Measurements from ENCODE around the gene ERC2.

The ERC2 gene

DNA sequence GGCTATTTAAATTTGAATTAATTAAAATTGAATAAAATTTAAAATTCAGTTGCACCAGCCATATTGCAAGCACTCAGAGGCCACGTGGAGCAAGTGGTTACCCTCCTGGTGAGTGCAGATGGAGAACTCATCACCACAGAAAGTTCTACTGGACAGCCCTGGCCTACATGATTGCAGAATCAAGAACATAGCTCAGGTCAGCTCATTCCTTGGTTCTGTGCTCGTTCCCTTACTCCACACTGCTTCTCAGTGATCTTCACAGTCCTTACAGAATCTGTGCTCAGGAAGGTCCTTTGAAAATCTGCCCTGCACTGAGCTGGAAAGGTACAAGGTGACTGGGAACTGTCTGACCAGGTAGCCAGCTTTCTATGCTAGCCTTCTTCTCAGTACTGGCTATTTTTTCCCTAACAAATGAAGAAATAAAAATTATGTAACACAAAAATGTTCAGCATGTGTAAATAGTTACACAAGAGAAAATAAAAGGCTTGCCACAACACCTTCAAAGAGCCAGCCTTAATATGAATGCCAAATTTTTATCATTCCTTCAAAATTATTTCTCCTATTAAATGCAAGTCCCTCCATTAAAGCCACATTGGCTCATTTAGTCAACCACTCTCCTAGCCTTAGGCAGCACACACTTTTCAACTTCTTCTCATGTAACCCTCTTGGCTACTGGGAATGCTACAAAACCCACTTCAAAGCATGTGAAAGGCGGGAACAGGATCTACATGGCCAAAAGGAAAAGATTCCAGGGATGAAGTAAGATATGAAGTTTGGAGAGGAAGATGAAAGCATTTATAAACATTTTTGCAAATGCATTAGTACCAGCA is 654.8 kb downstream of the ERC2 start:
- ATAC-seq: no peak

DNA sequence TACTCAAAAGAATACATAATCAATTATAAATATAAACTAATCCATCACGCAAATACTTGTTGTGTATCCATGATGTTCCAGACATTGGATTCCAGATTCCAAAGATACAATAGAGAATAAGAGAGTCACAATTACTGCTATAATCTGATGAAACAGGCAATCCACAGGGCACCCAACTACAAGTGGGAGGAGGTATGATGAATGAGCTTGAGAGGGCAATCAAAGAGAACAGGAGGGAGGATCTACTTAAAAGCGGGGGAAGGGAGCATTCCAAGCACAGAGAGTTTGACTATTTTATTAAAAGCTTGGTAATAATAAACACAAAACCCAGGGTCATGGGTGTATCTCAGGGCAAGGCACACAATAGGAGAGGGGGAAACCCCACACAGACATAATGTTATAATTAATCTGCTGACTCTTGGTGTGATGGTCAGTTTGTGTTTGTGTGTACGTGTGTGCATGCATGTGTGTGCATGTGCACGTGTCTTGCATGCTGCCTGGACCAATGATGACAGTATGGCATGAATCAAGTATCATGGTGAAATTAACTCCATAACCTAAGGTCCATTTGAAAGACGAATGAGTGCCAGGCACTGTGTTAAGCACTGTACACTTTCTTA is 655.8 kb downstream of the ERC2 start:
- ATAC-seq: no peak

DNA sequence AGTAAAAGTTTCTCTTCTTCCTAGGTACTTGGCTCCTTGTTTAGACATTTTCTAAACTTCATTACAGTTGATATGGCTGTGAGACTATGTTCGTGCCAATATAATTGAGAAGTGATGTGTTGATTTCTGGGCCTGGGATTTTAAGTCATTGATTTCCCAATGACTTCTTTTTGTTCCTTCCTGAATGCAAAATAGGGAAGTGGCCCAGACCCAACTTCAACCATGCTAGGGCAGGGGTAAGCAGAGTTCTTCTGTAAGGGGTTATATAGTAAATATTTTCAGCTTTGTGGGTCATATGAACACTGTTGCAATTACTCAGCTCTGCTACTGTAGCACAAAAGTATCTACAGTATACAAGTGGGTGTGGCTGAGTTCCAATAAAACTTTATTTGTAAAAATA is 661.1 kb downstream of the ERC2 start:
- ATAC-seq: no peak

DNA sequence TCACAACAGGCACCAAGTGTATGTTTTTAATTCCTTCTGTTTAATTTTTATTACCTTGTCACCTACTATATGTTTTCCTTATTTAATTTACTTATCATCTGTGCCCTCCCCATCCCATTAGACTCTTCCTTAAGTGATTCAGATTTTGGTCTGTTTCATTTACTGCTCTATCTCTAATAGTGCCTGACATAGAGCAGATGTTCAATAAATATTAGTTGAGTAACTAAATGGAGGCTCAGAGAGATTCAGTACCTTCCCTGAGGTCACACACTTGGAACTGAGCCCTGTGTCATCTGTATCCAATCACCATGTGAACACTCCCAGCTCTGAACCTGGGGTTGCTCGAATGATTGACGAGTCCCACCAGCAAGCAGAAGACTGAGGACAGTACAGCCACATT is 663.1 kb downstream of the ERC2 start:
- no peak for ATAC-seq

DNA sequence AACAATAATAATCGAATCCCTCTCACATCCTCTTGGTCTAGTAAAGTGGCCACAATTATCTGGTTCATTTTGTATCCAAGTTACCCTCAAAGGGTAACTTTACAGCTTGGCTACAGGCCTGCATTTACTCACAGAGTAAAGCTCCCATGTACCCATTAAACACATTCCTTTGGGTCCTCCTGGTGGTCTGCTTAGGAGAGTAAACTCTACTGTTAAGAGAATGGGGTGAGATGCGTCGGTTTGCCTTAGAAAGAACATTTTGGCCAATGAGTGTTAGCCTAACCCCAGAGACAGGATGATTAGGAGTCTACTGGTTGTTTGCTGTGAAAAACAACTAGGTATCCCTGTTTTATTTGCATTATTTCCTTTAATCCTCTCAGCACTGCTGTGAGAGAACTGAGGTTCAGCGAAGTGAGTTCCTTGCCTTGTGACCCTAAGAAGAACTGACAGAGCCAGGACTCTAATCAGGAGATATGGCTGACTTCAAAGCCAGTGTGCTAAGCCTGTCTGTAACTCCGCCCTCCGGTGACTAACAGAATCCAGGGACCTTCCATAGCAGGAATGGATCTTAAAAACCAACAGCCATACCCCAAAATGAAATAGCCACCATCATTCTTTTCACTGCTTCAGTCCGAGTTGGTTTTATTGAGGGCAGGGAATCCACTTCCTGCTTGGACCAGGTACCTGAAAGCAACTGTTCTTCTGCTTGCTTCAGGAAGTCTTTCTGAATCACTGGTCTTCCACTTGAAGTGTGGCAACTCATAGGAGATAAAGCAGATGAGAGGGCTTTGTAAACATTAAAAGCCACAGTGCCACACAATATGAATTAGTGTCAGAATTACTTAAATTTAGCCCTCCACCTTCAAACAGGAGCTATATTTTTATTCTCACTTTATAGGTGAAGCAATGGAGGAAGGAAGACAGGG is 663.8 kb downstream of the ERC2 start:
- no peak for ATAC-seq

DNA sequence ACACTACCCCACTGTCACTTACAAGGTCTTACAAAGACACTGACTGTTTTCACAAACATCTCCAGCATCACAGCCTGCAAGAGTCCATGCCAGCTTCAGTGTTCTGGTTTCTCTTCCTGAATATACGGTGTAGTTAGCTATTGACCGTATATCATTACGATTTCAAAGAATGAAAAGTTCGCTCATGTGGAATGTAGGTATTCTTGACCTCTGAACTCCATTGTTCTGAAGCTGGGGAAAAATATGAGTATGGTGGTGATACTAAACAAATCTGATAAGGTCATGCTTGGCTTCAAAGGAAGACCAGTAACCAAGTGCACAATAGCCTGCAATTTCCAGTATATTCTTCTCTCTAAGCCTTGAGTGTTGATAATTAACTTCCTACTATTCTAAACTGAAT is 665.5 kb downstream of the ERC2 start:
- no peak for ATAC-seq

DNA sequence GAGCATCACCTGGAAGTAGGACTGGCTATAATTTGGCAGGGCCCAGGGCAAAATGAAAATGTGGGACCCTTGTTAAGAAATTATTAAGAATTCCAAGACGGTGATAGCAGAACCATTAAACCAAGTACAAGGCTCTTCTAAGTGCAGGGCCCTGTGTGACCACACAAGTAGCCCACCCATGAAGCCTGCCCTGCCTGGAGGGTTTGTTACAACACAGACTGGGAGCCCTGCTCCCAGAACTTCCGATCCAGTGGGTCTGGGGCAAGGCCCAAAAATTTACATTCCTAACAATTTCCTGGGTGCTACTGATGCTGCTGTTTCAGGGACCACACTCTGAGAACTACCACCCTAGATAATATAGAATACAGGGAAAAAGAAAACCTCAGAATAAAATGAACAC is 666.6 kb downstream of the ERC2 start:
- ATAC-seq: no peak

DNA sequence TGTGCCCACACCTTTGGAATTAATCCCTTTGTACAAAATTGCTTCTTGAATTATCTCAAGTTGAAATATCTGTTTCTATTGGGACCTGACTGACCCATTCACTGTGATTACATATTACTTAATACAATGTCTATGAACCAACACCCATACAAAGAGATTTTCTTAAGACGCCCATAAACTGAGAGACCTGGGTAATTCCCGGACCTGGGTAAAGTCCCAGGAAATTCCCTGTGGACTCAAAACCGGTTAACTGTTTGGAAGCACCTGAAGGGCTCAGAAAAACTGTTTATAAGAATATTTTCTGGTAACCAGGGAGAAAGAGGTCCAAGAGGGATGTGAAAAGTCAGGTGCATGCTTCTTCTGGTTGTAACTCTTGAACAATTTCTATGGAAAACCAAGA is 667.2 kb downstream of the ERC2 start:
- ATAC-seq: no peak

DNA sequence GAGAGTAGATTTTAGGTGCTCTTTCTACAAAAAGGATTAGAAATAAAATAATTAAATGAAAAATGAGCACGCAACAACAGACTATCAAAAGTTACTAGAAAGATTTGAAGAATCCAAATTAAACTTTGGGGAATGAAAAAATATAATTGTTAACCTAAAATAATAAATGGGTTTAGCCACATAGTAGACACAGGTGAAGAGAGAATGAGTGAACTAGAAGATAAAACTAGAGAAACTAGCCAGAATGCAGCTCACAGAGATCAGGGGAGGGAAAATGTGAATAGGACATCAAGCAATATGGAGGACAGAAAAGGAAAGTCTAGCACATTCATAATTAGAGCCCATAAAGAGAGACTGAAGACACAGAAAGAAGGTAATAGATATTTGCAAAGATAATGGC is 670.5 kb downstream of the ERC2 start:
- ATAC-seq: no peak

DNA sequence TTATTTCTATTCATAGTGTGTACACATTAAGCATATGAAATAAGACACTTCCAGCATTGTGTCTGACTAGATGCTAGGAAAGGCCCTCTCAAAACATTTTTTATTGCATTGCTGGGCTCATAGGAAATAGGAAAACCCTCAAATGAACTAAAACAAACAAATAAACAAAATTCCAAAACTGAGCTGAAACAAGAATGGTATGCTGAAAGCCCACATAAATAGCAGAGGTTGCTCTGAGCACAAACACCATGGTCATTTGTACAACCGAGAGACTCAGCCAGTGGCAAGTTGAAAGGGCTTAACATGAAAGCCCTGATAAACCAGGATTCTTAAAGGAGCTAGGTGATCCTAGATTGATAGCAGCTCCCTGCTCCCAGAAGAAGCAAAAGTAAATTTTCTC is 671.2 kb downstream of the ERC2 start:
- ATAC-seq: no peak

DNA sequence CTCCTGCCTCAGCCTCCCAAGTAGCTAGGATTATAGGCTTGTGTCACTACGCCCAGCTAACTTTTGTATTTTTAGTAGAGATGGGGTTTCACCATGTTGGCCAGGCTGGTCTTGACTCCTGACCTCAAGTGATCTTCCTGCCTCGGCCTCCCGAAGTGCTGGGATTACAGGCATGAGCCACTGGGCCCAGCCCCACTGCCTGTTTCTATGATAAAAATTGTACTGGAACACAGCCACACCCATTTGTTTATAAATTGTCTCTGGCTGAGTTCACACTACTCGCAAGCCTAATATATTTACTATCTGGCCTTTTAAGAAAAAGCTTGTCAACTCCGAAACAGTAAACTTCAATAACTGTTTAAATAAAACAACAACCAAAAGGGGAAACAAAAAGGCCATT is 671.7 kb downstream of the ERC2 start:
- ATAC-seq: no peak

DNA sequence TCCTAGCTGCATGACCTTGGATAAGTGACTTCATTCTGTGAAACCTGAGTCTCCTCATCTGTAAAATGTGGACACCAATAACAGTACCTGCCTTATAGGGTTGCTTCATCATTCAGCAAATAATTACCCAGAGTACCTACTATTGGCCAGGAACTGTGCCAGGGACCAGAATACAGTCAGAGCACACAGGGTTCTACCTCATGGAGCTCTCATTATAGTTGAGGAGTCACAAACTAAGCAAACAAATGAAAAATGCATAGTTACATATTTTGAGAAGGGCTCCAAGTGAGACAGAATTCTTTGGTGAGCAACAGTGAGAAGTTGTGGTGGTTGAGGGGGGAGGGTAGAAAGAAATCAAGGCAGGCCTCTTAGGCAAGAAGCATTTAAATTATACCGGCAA is 672.5 kb downstream of the ERC2 start:
- no peak for ATAC-seq

DNA sequence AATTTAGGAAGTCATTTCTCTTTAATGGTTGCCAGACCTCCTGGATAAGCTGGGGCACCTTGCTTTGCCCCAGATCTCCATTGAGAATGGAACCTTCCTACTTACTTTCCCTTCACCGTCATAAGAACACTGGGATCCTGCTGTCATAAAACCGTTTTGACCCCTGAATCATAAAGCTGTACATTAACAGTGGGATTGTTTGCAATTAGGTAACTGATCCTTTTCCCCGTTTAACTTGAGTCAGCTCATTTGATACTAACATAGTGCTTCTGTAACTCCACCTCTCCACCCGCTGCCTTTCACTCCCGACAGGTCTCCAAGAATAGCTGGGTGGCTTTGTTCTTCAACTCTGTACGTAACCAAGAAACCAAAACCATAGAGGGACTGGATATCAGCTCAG is 673.0 kb downstream of the ERC2 start:
- no peak for ATAC-seq

DNA sequence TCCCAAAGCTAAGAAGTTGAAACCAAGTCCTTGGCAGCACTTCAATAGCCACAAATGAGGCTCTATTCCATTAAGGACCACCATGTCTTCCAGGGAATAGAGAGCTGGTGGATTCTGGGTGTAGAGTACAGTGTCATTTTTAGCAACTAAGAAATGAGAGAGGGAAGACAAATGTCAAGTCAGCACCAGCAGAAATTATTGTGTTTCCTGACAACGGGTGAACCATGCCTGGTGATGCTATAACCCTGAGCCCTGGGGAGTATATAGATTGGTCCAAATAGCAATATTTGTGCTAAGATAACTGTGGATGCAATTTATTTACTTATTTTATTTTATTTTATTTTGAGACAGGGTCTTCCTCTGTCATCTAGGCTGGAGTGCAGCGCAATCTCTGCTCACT is 675.5 kb downstream of the ERC2 start:
- no peak for ATAC-seq

DNA sequence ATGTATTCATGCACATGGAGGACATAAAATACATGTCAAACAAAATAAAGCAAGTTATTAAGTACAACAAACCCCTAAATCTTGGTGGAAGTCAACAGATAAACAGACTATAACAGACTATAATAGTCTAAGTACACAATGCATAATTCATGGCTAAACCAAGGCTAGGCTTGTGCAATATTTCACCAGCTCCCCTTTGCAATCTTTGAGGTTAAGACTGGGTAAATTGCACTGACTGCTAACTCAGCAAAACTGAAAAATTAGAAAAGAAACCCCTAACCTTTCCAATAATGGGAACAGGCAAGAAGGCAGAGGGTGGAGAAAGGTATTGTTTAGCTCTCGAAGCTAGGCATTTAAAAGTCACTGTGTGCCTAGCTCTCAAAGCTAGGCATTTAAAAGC is 676.3 kb downstream of the ERC2 start:
- ATAC-seq: no peak

DNA sequence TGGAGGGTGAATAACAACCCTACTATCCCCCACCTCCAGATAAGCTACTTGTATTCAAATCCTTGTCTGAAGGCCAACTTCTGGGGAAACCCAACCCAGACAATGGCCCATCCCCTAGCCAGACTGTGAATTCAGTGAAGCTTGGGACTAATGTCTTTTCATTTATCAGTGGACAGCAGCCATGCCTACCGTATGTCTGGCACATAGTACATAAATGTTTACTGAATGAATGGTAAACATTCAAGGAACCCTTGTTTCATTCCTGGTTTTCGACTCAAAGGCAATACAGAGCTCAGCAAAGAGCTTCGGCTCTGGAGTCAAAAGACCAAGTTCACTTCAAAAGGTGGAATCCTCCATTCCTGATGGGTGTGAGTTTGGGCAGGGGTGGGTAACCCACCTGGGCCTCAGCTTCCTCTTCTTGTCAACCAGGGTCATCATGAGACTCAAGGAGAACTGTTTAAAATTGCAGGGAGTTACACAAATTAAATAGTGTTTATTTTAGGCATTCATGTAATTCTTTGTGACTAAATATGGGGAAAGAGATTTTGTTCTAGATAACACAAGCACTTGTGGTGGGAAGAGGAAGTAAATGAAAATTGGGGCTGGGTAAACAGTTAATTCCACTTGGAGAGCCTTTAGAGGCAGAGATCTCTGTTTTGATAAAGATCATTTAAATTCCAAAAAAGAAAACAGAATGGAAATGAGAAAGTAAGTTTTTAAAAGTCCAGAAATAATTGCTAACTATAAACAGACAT is 677.5 kb downstream of the ERC2 start:
- no peak for ATAC-seq

DNA sequence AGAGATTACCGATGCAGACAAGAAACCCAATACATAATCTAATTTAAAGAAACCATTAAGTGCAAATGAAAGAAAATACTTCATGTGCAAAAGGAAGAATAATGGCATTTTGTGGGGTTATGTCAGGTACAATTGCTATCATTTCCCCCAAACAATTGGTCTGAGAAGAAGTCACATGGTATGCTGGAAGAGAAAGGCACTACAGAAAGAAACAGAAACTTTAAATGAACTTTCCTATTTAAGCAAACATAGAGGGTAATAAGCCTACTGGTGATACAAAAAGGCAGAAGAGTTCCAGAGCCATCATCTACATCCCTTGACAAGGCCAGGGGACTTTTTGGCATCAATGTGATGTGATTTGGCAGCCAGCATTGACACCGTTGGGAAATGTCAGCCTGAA is 678.8 kb downstream of the ERC2 start:
- no peak for ATAC-seq

DNA sequence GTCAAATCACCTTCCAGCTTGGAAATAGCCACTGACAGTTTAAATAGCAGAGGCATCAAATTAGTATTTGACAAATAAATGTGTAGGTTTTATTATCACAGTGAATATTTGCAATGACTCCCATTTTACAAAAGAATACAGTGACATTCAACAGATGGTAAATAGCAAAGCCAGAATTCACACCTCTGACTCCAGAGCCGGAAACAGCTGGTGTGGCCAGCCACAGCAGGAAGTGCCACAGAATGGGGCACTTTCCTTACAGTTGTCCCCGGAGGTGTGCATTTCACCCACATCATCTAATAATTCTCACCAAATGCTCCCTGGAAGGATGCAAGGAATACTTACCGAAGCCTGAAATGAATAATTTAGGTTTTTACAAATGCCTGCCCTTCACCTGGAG is 685.5 kb downstream of the ERC2 start:
- no peak for ATAC-seq

DNA sequence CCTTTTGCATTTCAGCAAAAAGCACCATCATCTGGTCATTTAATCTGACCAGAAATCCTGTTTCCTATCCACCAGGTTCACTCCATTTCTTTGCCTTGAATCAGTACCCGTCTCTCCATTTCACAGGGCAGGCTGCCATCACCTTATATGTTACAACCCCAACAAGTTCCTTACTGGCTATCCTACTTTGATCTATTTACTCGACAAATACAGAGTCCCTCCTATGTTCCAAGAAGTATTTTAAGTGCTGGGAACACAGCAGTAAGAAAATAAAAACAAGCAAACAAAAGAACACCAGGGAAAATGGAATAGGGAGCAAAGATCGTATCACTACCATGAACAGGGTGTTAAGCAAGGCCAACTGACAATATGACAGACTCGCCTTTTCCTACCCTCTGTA is 685.9 kb downstream of the ERC2 start:
- ATAC-seq: no peak

DNA sequence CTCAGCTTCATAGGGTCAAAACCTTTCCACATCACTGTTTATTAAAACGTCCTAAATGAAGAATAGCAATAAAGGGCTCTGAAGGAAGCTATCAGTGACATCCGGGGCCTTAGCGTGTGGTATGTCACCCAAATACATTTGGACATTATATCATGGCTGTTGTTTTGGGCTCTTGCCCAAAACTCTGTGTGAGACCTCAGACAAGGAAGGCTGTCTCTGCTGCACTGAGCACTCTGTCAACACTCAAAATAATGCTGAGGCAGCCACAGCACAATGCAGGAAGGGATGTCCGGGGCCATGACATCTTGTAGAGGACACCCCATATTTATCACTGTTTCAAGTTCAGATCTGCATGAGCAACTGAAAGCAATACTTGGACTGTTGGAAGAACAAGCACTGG is 687.4 kb downstream of the ERC2 start:
- ATAC-seq: no peak

DNA sequence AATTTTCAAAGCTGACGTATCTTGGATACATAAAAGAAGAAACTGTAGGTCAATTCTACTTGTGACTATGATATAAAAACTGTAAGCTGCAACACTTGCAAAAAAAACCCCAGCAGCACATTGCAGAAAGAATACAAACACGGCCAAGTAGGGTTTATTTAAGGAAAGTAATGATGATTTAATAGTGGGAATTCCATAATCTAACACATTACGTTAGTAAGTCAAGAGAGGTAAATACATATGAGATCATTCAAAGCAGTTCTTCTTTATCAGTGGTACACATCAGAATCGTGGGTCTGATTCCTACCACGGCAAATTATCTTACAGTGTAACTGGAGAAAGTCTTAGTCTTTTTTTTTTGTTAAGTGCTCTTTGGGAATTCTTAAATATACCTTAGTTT is 688.7 kb downstream of the ERC2 start:
- ATAC-seq: no peak

DNA sequence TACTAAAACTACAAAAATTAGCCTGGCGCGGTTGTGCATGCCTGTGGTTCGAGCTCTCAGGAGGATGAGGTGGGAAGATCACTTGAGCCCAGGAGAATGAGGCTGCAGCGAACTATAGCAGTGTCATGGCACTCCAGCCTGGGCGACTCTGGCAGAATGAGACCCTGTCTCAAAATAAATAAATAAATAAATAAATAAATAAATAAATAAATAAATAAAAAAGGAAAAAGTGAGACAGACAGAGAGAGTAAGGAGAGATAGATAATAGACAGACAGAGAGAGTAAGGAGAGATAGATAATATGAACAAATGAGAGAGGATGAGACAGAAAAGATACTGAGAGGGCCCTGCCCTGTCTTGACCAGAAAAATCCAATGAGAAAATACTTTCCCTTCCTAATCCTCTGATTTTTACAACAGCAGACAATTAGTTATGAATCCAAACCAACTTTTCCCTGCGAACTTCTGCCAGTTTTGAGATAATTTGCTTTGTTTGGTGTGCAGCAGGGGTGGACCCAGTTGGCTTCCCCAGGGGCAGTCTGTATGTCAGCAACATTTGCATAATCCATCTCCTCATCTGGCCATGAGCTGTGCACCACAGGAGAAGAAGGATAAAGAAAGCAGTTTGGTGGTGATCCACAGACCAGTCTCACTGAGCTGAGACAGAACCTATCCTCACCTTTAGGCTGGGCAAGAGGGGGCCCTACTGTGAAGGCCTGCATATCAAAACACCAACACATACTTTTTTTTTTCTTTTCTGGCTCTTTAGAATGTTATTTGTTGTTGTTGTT is 692.7 kb downstream of the ERC2 start:
- ATAC-seq: no peak
